Measurements from ENCODE around the gene MPC2. TPM values are rescaled to one million over a fixed set of nuclear protein-coding genes. Genes with fewer than 3 reads are reported as not detected.
A peak's percentile ranks its signal among the peaks of the same experiment; 100 is the strongest.

Gene MPC2
- total and polyA plus RNA-seq, 12 donors, result 50.0 to 186 (median 111) TPM

DNA sequence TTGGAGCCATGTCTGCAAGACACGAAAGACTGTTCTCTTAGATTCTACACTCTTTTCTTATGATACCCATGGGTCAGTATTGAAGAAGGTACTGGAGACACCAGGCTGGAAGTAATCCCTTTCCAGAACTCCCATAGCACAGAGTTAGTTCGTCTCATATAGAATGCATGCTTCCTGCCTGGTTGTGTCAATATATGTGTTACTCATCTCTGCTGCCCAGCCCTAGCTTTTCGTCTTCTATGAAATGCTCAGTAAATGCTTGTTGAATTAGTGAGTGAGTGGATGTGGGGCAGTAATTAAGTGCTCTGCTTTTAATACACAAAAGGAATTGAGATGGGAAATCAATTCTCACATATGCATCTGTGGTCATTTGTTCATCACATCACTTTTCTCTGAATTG lies 55.1 kb downstream of the MPC2 start:
- DNase-seq, result no peak
- intact Hi-C loops (cut with DNase I), result no loop called here
- no peaks in the 10 kb centered on the region for H3K9me3 ChIP-seq (replicated peaks in 1 of 3)
- H3K4me3 ChIP-seq, result no peak overlapping the region
- TF ChIP-seq, protein P1, sequence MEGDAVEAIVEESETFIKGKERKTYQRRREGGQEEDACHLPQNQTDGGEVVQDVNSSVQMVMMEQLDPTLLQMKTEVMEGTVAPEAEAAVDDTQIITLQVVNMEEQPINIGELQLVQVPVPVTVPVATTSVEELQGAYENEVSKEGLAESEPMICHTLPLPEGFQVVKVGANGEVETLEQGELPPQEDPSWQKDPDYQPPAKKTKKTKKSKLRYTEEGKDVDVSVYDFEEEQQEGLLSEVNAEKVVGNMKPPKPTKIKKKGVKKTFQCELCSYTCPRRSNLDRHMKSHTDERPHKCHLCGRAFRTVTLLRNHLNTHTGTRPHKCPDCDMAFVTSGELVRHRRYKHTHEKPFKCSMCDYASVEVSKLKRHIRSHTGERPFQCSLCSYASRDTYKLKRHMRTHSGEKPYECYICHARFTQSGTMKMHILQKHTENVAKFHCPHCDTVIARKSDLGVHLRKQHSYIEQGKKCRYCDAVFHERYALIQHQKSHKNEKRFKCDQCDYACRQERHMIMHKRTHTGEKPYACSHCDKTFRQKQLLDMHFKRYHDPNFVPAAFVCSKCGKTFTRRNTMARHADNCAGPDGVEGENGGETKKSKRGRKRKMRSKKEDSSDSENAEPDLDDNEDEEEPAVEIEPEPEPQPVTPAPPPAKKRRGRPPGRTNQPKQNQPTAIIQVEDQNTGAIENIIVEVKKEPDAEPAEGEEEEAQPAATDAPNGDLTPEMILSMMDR (IDR thresholded peaks at IDR 0.05), result no peak
- TF ChIP-seq POLR2A (IDR thresholded peaks at IDR 0.05), result no peak
- H3K36me3 ChIP-seq (replicated peaks in 1 of 2), result no peaks in the 10 kb centered on the region
- H3K4me1 ChIP-seq (replicated peaks in 1 of 2), result peaks cover 5% of the 10 kb centered on the region in 2 donors
- H3K27me3 ChIP-seq, result no peaks in the 10 kb centered on the region
- H3K27ac ChIP-seq, result no peak overlapping the region
- WGBS, 4 donors, result 91 to 100% (median 92%) methylated on average over 3 of the region's 3 CpGs

DNA sequence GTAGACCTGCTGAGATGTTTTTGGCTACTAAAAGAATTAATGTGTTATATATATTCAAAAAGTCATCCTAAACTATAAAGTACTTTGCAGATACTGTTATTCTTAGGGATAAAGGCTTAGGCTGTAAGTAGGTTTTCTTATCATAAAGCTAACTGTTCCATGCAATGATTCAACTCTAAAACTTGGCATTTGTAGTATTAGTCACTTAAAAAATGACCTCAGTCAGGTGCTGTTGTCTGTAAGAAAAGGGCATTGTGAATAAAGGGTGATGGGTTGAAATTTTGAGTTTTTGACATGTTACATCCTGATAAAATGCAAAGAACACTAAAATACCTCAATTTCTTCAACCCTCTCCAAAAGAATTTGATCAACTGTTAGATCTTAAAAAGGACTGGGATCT lies 55.8 kb downstream of the MPC2 start:
- TF ChIP-seq, protein P1 (IDR thresholded peaks at IDR 0.05), result no peak
- TF ChIP-seq POLR2A (IDR thresholded peaks at IDR 0.05), result no peak
- H3K4me1 ChIP-seq (replicated peaks in 1 of 2), result peaks cover 5% of the 10 kb centered on the region in 2 donors
- no peak for DNase-seq
- no peak overlapping the region for H3K4me3 ChIP-seq
- H3K9me3 ChIP-seq (replicated peaks in 1 of 3), result no peaks in the 10 kb centered on the region
- no peaks in the 10 kb centered on the region for H3K36me3 ChIP-seq (replicated peaks in 1 of 2)
- no peaks in the 10 kb centered on the region for H3K27me3 ChIP-seq
- intact Hi-C loops (cut with DNase I), result no loop called here
- peak overlapping the region in 3 of 5 donors; percentile 35 to 59 (median 37) for H3K27ac ChIP-seq

DNA sequence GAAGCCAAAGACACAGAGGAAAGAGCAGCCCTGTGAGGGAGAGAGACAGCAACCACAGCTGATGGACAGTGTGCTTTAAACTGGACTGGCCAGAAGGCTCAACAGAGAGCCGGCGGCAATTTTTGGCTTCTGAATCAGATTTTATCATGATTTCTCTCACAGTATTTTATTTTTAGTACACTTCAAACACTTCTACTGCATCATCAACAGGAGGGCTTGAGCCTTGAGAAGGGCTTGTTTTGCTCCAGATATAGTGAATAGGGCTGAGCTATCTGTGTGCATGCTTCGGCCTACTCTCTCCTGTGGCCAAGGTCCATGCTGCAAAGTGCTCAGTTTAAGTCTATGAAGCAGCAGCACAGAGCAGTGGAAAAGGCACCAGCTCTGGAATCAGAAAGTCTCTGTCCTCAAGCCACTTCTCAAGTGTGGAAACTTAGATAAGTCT lies 56.3 kb downstream of the MPC2 start:
- H3K9me3 ChIP-seq (replicated peaks in 1 of 3), result no peaks in the 10 kb centered on the region
- 27 to 54% (median 37%) methylated on average over 3 of the region's 3 CpGs for WGBS, 4 donors
- H3K27ac ChIP-seq, result peak overlapping the region in 4 of 5 donors; percentile 7 to 59 (median 36)
- no peaks in the 10 kb centered on the region for H3K36me3 ChIP-seq (replicated peaks in 1 of 2)
- peaks cover 5% of the 10 kb centered on the region in 2 donors for H3K4me1 ChIP-seq (replicated peaks in 1 of 2)
- intact Hi-C loops (cut with DNase I), result no loop called here
- TF ChIP-seq POLR2A (IDR thresholded peaks at IDR 0.05), result no peak
- TF ChIP-seq, protein P1 (IDR thresholded peaks at IDR 0.05), result no peak
- H3K27me3 ChIP-seq, result no peaks in the 10 kb centered on the region
- no peak overlapping the region for H3K4me3 ChIP-seq
- peak in 6 of 7 donors; percentile 44 to 66 (median 52) for DNase-seq

DNA sequence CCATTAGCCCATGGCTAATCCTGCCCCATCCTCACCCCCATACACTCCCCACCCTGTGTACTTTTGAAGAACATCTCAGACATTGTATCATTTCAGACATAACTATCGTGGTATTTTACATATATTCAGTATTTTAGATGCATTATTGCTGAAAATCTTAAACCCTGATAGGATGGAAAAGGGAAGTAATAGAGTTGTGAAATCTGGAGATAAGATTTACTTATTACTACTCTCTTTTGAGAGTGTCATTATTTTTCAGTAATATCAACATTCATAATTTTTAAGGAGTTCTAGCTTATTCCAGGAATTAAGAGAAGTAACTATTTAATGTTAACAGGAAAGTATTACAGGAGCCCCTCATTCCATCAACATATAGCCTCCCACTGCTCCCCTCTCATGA lies 57.4 kb downstream of the MPC2 start:
- Histone ChIP-seq H3K4me1 (replicated peaks in 1 of 2) (peaks cover 5% of the 10 kb centered on the region in 2 donors), H3K9me3 (replicated peaks in 1 of 3) (no peaks in the 10 kb centered on the region), H3K36me3 (replicated peaks in 1 of 2) (no peaks in the 10 kb centered on the region), H3K4me3 (no peak overlapping the region), H3K27me3 (no peaks in the 10 kb centered on the region), H3K27ac (no peak overlapping the region)
- DNase-seq, result no peak
- 84 to 93% (median 90%) methylated on average over 1 of the region's 1 CpG for WGBS, 4 donors
- intact Hi-C loops (cut with DNase I), result no loop called here
- TF ChIP-seq POLR2A (IDR thresholded peaks at IDR 0.05), result no peak
- TF ChIP-seq, protein P1 (IDR thresholded peaks at IDR 0.05), result no peak
